Body of pancreas (tissue), 4 donors: ENCODE measurements around the gene PTPN7. TPM values are rescaled to one million over a fixed set of nuclear protein-coding genes. Genes with fewer than 3 reads are reported as not detected.

Experiments
- ATAC-seq: fragments of 150-250 bp; one replicate; pipeline ENCODE4 v1.9.1; 2016
- DNase-seq, 4 donors: peaks; one replicate each; pipeline ENCODE4 v3.0.0-alpha.2; 2019
- H3K27ac ChIP-seq, 4 donors: fragments of 200-600 bp; sonication (generic); 1 replicate in 3 of 4; 2 replicates in 1 of 4; pipeline versions ENCODE4 v1.5.1 to v1.6.1; 2016 to 2019; ENCODE audit warnings: mild to moderate bottlenecking in 1 of 4, mixed read lengths in 1 of 4, moderate library complexity in 1 of 4
- H3K27me3 ChIP-seq, 2 donors: fragments of 200-600 bp; sonication (generic); one replicate each; pipeline ENCODE4 v1.6.0; 2016; ENCODE audit warnings: mild to moderate bottlenecking in 1 of 2
- H3K36me3 ChIP-seq, 2 donors: fragments of 200-600 bp; sonication (generic); replicated peaks in 1 of 2; 2 replicates each; pipeline ENCODE4 v1.5.1; 2016; ENCODE audit warnings: low read depth in 2 of 2; ENCODE audit not compliant: insufficient read depth in 1 of 2
- H3K4me1 ChIP-seq: fragments of 200-600 bp; sonication (generic); one replicate; pipeline ENCODE4 v1.6.0; 2016
- H3K4me3 ChIP-seq, 2 donors: fragments of 200-600 bp; sonication (generic); 1 replicate in 1 of 2; 2 replicates in 1 of 2; pipeline ENCODE4 v1.5.1; 2016 to 2019
- H3K9me3 ChIP-seq, 3 donors: fragments of 200-600 bp; sonication (generic); 1 replicate in 2 of 3; 2 replicates in 1 of 3; pipeline ENCODE4 v1.5.1; 2016
- CTCF ChIP-seq, 7 experiments: fragments of 450-650 bp in 4 of 7; fragments of 200-600 bp in 3 of 7; sonication (generic) in 3 of 7; IDR thresholded peaks; one replicate each; pipeline ENCODE4 v1.5.1; 2016 to 2019; ENCODE audit warnings: antibody characterized with exemption in 7 of 7
- POLR2A ChIP-seq, 3 donors: fragments of 450-650 bp; IDR thresholded peaks; one replicate each; pipeline ENCODE4 v1.6.1; 2016; ENCODE audit warnings: antibody characterized with exemption in 3 of 3, mild to moderate bottlenecking in 2 of 3
- WGBS, 2 donors: methylation state at CpG; one replicate each; pipeline ENCODE4 v1.1.5; 2017; 5-methylcytosine and 5-hydroxymethylcytosine counted together
- intact Hi-C: fragments of 100-400 bp; cut with DNase I; formaldehyde crosslinking; loops from one replicate; pipeline ENCODE4 v1.15.1; 2023
- total RNA-seq, 2 donors: library from RNA; depleted of rRNA; stranded (reverse); fragments of >200 nt; gene quantifications; one replicate each; pipeline ENCODE4 v1.1.0, GENCODE V29; 2016

Gene PTPN7
- total RNA-seq, 2 donors from 2014 or later: 1.6 to 3.6 TPM

GRCh38 chr1:202189918-202190715 lies 29.7 kb upstream of the PTPN7 start:
- intact Hi-C loops: loop anchor here (5.0 kb wide), 2 partner anchors 127 to 522 kb away; partner anchors contain the start of gene SYT2
- H3K27me3 ChIP-seq: peaks cover 0 to 11% of the 10 kb centered on the region in 2 donors
- no peaks in the 10 kb centered on the region for H3K9me3 ChIP-seq
- TF ChIP-seq POLR2A (IDR thresholded peaks at IDR 0.05) (no peak), CTCF (IDR thresholded peaks at IDR 0.05) (no peak)
- peaks cover 13% of the 10 kb centered on the region for H3K4me1 ChIP-seq
- DNase-seq (no peak), ATAC-seq (no peak)
- 65 to 68% methylated on average over 7 of the region's 7 CpGs for WGBS, 2 donors
- no peak overlapping the region for H3K27ac ChIP-seq
- H3K36me3 ChIP-seq: no peaks in the 10 kb centered on the region
- H3K4me3 ChIP-seq: no peak overlapping the region

GRCh38 chr1:202189001-202189790 lies 28.8 kb upstream of the PTPN7 start:
- intact Hi-C loops: loop anchor here (5.0 kb wide), 1 partner anchor 128 kb away; no protein-coding TSS in a partner anchor

GRCh38 chr1:202187697-202188407 lies 27.4 kb upstream of the PTPN7 start:
- no peak for ATAC-seq
- no peak overlapping the region for H3K4me3 ChIP-seq
- H3K27me3 ChIP-seq: no peaks in the 10 kb centered on the region
- peaks cover under 1% of the 10 kb centered on the region for H3K4me1 ChIP-seq
- no peak for DNase-seq
- no peaks in the 10 kb centered on the region for H3K9me3 ChIP-seq
- H3K27ac ChIP-seq: no peak overlapping the region
- TF ChIP-seq POLR2A (IDR thresholded peaks at IDR 0.05): no peak
- TF ChIP-seq CTCF (IDR thresholded peaks at IDR 0.05): no peak
- 46 to 54% methylated on average over 6 to 7 of the region's 8 CpGs for WGBS, 2 donors
- no peaks in the 10 kb centered on the region for H3K36me3 ChIP-seq
- intact Hi-C loops: loop anchor here (5.0 kb wide), 1 partner anchor 129 kb away; no protein-coding TSS in a partner anchor

More at GRCh38 chr1:202189001-202189790, 28.8 kb upstream of the PTPN7 start:
- ATAC-seq (peak; percentile 67), DNase-seq (peak; percentile 67 to 84 (median 78))
- Histone ChIP-seq H3K4me3 (no peak overlapping the region), H3K9me3 (no peaks in the 10 kb centered on the region), H3K27ac (no peak overlapping the region), H3K4me1 (peaks cover 13% of the 10 kb centered on the region), H3K36me3 (no peaks in the 10 kb centered on the region), H3K27me3 (peaks cover 0 to 11% of the 10 kb centered on the region in 2 donors)
- TF ChIP-seq POLR2A (IDR thresholded peaks at IDR 0.05) (no peak), CTCF (IDR thresholded peaks at IDR 0.05) (peak; percentile 49 to 90 (median 63))
- whole genome bisulfite sequencing, 2 donors: 45 to 70% methylated on average over 6 to 17 of the region's 20 CpGs

GRCh38 chr1:202187041-202187671 lies 26.8 kb upstream of the PTPN7 start:
- intact Hi-C loops: loop anchor here (5.0 kb wide), 1 partner anchor 130 kb away; no protein-coding TSS in a partner anchor
- DNase-seq: no peak
- Histone ChIP-seq H3K27me3 (no peaks in the 10 kb centered on the region), H3K4me1 (no peaks in the 10 kb centered on the region), H3K4me3 (no peak overlapping the region), H3K9me3 (no peaks in the 10 kb centered on the region), H3K27ac (no peak overlapping the region), H3K36me3 (no peaks in the 10 kb centered on the region)
- no peak for ATAC-seq
- TF ChIP-seq POLR2A (IDR thresholded peaks at IDR 0.05) (no peak), CTCF (IDR thresholded peaks at IDR 0.05) (no peak)
- 53 to 58% methylated on average over 6 to 8 of the region's 8 CpGs for WGBS, 2 donors
